Astrocyte (in vitro differentiated cells and primary cell): ENCODE results near the gene CDC42EP1.

Experiments used
- EZH2 ChIP-seq: IDR thresholded peaks from 2 replicates; pipeline ENCODE4 v1.6.1; 2012; ENCODE audit warnings: mild to moderate bottlenecking, low read length, inconsistent platforms; ENCODE audit not compliant: insufficient read depth
- TF ChIP-seq, protein P1 (sequence below): IDR thresholded peaks from 2 replicates; pipeline ENCODE4 v1.5.1; 2011; ENCODE audit warnings: low read depth, mild to moderate bottlenecking, inconsistent platforms, low read length, moderate library complexity; ENCODE audit not compliant: insufficient read depth

DNA sequence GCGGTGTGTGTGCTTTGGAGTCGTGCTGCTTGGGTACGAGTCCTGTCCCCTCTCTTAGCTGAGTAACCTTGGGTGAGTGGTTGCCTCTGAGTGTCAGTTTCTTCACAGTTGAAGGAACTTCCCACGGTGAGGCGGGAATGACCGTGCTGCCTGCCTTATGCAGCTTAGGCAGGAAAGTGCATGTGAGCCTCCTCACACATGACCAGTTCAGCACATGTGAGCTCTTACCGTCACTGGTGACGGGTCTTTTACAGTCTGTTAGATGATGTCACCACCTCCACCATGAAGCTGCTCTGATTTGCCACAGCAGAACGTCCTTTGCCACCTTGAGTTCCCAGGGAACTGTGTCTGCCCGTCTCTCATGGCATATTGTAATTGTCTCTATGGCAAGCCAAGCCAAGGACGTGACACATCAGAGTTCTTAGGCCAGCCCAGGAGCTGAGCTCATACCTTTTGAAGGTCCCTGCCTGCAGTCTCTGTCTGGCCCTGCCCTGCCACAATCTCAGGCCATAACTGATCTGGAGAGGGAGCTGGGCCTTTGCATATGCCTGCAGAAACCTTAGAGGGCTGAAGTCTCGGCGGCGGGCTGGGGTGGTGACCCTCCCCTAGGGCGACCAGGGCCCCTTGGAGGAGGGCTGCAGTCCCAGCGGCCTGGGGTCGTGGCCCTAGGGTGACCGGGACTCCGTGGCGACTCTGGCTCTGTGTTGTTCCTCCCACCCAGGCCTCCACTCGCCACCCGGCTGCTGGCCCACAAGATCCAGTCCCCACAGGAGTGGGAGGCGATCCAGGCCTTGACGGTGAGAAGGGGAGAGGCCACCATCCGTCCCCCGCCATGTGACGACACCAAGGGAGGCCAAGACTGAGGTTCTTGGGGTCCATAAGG, 56.2 kb downstream of the CDC42EP1 start:
- TF ChIP-seq, protein P1, sequence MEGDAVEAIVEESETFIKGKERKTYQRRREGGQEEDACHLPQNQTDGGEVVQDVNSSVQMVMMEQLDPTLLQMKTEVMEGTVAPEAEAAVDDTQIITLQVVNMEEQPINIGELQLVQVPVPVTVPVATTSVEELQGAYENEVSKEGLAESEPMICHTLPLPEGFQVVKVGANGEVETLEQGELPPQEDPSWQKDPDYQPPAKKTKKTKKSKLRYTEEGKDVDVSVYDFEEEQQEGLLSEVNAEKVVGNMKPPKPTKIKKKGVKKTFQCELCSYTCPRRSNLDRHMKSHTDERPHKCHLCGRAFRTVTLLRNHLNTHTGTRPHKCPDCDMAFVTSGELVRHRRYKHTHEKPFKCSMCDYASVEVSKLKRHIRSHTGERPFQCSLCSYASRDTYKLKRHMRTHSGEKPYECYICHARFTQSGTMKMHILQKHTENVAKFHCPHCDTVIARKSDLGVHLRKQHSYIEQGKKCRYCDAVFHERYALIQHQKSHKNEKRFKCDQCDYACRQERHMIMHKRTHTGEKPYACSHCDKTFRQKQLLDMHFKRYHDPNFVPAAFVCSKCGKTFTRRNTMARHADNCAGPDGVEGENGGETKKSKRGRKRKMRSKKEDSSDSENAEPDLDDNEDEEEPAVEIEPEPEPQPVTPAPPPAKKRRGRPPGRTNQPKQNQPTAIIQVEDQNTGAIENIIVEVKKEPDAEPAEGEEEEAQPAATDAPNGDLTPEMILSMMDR, result no peak
- TF ChIP-seq EZH2, result no peak
